Coronary artery (tissue), 2 donors: ENCODE data around the gene ABR.

Experiments
- DNase-seq: peaks from one replicate; pipeline ENCODE4 v3.0.0-alpha.2; 2017; ENCODE audit warnings: low spot score
- H3K27ac ChIP-seq, 2 donors: fragments of 200-600 bp; sonication (generic); one replicate each; pipeline ENCODE4 v1.5.1; 2016 to 2019
- H3K4me3 ChIP-seq: fragments of 200-600 bp; sonication (generic); 2 replicates; pipeline ENCODE4 v1.5.1; 2016; ENCODE audit warnings: mild to moderate bottlenecking, moderate library complexity
- CTCF ChIP-seq: fragments of 200-600 bp; sonication (generic); IDR thresholded peaks from one replicate; pipeline ENCODE4 v1.5.1; 2019; ENCODE audit warnings: antibody characterized with exemption

ABR gene

GRCh38 chr17:1188812-1189504 is 9.2 kb upstream of the ABR start:
- Histone ChIP-seq H3K4me3 (peak overlapping the region; percentile 20), H3K27ac (peak overlapping the region; percentile 55 to 69)
- TF ChIP-seq CTCF: no peak
- DNase-seq: peak; percentile 92

DNA sequence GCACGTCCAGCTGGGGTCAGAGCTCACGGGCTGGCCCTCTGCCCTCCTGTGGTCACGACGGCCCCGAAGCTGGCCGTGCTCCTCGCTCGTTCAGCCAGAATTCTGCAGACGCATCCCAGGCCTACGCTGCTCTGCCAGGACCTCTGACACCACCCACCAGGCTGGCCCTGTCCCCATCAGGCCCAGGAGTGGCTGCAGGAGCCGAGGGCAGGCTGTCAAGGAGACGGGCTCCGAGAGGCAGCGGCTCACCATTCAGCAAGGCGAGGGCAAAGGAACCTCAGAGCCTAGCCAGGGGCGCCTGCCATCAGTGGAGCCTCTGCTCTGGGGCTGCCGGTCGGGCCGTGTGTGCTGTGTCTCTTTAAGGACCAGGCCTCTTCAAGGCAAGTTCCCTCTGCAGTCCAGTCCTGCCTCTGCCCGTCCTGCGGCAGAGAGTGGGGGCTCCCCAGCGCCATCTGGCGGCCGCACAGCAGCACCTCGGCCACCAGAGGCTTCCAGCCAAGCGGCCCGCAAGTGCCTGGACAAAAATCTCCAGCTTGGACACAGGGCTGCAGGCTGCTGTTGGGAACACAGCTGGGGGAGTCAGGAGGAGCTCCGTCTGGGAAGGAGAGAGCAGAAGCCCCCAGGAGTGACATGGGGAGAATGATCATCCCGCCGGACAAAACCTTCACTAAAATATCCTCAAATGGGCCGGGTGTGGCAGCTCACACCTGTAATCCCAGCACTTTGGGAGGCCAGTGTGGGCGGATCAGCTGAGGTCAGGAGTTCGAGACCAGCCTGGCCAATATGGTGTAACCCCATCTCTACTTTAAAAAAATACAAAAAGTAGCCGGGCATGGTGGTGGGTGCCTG is 7.4 kb upstream of the ABR start:
- peak; percentile 93 for TF ChIP-seq CTCF
- H3K27ac ChIP-seq: peak overlapping the region; percentile 74 to 83
- peak overlapping the region; percentile 57 for H3K4me3 ChIP-seq
- peak; percentile 89 for DNase-seq

DNA sequence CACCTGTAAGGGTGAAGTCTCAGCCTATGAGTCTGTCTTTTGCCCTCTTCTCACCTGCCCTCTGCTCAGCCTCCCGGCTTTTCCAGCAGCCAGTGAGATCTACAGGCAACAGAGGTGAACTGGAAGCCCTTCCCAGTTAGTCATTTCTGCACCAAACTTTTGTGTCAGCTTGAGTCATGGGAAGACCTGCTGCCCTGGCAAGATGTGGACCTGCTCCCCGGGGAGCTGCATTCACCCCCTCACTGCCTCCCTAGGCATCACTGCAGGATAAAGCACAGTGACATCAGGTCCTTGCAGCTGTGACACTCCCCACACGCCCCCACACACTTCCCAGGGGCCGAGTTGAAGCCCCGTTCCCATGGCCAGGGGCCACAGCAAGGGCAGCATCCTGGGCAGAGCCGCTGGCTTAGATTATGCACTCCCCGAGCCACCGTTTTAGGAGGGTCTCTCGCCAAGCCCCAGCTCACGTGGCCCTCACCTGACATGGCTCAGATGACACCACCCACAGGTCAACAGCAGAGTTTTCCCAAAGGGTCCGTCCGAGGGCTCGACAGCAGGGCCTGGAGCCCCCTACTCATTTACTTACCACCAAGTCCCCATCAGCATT is 6.5 kb upstream of the ABR start:
- DNase-seq: no peak
- TF ChIP-seq CTCF: no peak
- Histone ChIP-seq H3K4me3 (peak overlapping the region; percentile 57), H3K27ac (peak overlapping the region; percentile 74 to 83)

- no peak for TF ChIP-seq CTCF
- no peak for DNase-seq
- Histone ChIP-seq H3K27ac (peak overlapping the region in 1 of 2 donors; percentile 42), H3K4me3 (no peak overlapping the region)
Observed at GRCh38 chr17:1183171-1183873, 3.5 kb upstream of the ABR start.

- peak overlapping the region in 1 of 2 donors; percentile 42 for H3K27ac ChIP-seq
- no peak for DNase-seq
- no peak for TF ChIP-seq CTCF
- no peak overlapping the region for H3K4me3 ChIP-seq
Observed at GRCh38 chr17:1182811-1183170, 3.0 kb upstream of the ABR start.

DNA sequence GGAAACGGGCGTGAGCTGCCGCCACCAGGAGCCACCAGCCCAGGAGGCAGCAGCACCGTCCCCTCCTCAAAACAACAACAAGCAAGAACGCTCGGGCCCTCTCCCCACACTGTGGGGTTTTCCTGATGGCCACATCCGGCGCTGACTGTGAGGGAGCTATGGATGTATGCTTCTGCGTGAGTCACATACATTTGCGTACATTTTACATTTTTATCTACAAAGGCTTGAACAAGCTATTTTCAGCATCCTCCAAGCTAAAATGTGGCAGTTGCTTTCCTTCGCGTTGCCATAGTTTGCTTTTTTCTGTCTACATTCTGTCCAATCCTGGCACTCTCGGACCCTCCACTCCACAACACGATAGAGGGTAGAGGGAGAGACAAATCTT is 2.0 kb upstream of the ABR start:
- no peak for DNase-seq
- TF ChIP-seq CTCF: no peak
- Histone ChIP-seq H3K4me3 (no peak overlapping the region), H3K27ac (no peak overlapping the region)
